OCI-LY3 (cell line): Measurements from ENCODE around the gene PNPLA2.

Experiments used
- H2AFZ ChIP-seq: fragments of 200-600, 300-600 bp; shearing (Covaris generic); 2 replicates; pipeline ENCODE4 v1.6.0; 2014; ENCODE audit warnings: antibody characterized with exemption, low read depth, low read length
- H3K27ac ChIP-seq: fragments of 200-600, 300-600 bp; sonication (generic); 2 replicates; pipeline ENCODE4 v1.5.1; 2014; ENCODE audit warnings: mild to moderate bottlenecking, low read length, moderate library complexity, mixed read lengths
- H3K27me3 ChIP-seq: fragments of 200-600, 300-600 bp; sonication (generic); 2 replicates; pipeline ENCODE4 v1.6.1; 2014; ENCODE audit warnings: low read depth, low read length, mixed read lengths
- H3K36me3 ChIP-seq: fragments of 200-600, 300-600 bp; sonication (generic); replicated peaks from 2 replicates; pipeline ENCODE3; 2014; ENCODE audit warnings: low read depth, low read length, mixed read lengths
- H3K4me1 ChIP-seq: fragments of 300-600, 200-600 bp; sonication (generic); 2 replicates; pipeline ENCODE4 v1.6.1; 2014; ENCODE audit warnings: low read length, mixed read lengths
- H3K4me2 ChIP-seq: fragments of 200-600, 300-600 bp; sonication (generic); 2 replicates; pipeline ENCODE4 v1.6.1; 2014; ENCODE audit warnings: low read length, mixed read lengths
- H3K4me3 ChIP-seq: fragments of 300-600, 200-600 bp; sonication (generic); 2 replicates; pipeline ENCODE4 v1.5.1; 2014; ENCODE audit warnings: antibody characterized with exemption, mild to moderate bottlenecking, low read length, moderate library complexity
- H3K79me2 ChIP-seq: fragments of 300-600, 200-600 bp; shearing (Covaris generic); 2 replicates; pipeline ENCODE4 v1.6.1; 2014; ENCODE audit warnings: mild to moderate bottlenecking, low read length, mixed read lengths
- H3K9ac ChIP-seq: fragments of 300-600, 200-600 bp; shearing (Covaris generic); 2 replicates; pipeline ENCODE4 v1.6.0; 2014; ENCODE audit warnings: mild to moderate bottlenecking, low read length, moderate library complexity
- H3K9me3 ChIP-seq: fragments of 200-600, 300-600 bp; shearing (Covaris generic); 2 replicates; pipeline ENCODE4 v1.6.1; 2014; ENCODE audit warnings: low read length, mixed read lengths; ENCODE audit not compliant: insufficient read depth
- H4K20me1 ChIP-seq: fragments of 200-600, 300-600 bp; sonication (generic); 2 replicates; pipeline ENCODE4 v1.6.1; 2016; ENCODE audit warnings: low read length, mixed read lengths; ENCODE audit not compliant: insufficient read depth
- EZH2phosphoT487 ChIP-seq: fragments of 200-600 bp; shearing (Covaris generic); IDR thresholded peaks from 2 replicates; pipeline ENCODE4 v1.6.1; 2018; ENCODE audit warnings: antibody characterized with exemption, mixed run types, low read depth
- TF ChIP-seq, protein P1 (sequence below): fragments of 200-600, 300-600 bp; sonication (generic); IDR thresholded peaks from 2 replicates; pipeline ENCODE4 v1.5.1; 2014; ENCODE audit warnings: antibody characterized with exemption, low read length, low read depth

Gene PNPLA2, protein sequence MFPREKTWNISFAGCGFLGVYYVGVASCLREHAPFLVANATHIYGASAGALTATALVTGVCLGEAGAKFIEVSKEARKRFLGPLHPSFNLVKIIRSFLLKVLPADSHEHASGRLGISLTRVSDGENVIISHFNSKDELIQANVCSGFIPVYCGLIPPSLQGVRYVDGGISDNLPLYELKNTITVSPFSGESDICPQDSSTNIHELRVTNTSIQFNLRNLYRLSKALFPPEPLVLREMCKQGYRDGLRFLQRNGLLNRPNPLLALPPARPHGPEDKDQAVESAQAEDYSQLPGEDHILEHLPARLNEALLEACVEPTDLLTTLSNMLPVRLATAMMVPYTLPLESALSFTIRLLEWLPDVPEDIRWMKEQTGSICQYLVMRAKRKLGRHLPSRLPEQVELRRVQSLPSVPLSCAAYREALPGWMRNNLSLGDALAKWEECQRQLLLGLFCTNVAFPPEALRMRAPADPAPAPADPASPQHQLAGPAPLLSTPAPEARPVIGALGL

DNA sequence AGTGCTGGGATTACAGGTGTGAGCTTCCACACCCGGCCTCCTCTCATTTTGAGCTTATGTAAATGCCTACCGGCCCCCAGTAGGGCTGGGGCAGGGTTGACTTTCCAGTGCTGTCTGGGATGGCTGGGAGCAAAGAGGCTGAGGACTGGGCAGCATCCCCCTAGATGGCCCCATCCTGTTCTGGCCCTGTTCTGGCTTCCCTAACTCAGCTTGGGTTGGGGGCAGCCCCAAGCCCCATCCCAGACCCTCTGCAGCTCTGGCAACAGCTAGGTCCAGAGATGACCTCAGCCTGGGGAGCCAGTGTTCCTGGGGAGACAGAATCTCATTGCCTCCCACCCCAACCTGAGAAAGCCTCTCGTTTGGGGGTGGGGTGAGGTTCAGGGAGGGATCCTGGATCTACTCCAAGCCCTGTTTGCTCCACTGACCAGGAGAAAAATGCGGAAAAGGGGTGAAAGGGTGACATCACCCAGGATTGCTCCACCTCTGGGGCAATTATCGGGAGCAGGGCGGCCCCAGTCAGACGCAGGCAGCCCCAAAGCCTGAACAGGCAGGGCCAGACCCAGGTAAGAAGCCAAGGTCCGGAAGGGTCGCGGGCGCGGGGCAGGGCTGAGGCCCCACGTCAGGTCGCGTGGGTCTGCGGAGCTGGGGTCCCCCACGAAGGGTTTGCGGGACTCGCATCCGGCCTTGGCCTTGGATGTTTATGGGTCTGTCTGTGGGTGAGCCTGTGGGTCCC, at the start of gene PNPLA2:
Gene PNPLA2, plus strand, starts transcription at position 519 of the 733 bp plus-strand sequence. CDS start 805 bp downstream, outside the sequence.
- Histone ChIP-seq H3K27ac (peak within 1 kb of the TSS; percentile 52), H4K20me1 (peaks cover 19% of the 10 kb centered on the region), H3K27me3 (no peaks in the 10 kb centered on the region), H3K4me3 (peak within 1 kb of the TSS; percentile 86), H3K79me2 (peaks cover 11% of the 10 kb centered on the region; the same call in 1 of the 2 replicates), H3K9me3 (no peaks in the 10 kb centered on the region), H3K4me2 (peak within 1 kb of the TSS; percentile 99), H3K9ac (peak within 1 kb of the TSS; percentile 86), H3K4me1 (peaks cover 11% of the 10 kb centered on the region), H2AFZ (no peak within 1 kb of the TSS), H3K36me3 (peaks cover 6% of the 10 kb centered on the region)
- TF ChIP-seq, protein P1, sequence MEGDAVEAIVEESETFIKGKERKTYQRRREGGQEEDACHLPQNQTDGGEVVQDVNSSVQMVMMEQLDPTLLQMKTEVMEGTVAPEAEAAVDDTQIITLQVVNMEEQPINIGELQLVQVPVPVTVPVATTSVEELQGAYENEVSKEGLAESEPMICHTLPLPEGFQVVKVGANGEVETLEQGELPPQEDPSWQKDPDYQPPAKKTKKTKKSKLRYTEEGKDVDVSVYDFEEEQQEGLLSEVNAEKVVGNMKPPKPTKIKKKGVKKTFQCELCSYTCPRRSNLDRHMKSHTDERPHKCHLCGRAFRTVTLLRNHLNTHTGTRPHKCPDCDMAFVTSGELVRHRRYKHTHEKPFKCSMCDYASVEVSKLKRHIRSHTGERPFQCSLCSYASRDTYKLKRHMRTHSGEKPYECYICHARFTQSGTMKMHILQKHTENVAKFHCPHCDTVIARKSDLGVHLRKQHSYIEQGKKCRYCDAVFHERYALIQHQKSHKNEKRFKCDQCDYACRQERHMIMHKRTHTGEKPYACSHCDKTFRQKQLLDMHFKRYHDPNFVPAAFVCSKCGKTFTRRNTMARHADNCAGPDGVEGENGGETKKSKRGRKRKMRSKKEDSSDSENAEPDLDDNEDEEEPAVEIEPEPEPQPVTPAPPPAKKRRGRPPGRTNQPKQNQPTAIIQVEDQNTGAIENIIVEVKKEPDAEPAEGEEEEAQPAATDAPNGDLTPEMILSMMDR, result no peak
- TF ChIP-seq EZH2phosphoT487, result no peak

DNA sequence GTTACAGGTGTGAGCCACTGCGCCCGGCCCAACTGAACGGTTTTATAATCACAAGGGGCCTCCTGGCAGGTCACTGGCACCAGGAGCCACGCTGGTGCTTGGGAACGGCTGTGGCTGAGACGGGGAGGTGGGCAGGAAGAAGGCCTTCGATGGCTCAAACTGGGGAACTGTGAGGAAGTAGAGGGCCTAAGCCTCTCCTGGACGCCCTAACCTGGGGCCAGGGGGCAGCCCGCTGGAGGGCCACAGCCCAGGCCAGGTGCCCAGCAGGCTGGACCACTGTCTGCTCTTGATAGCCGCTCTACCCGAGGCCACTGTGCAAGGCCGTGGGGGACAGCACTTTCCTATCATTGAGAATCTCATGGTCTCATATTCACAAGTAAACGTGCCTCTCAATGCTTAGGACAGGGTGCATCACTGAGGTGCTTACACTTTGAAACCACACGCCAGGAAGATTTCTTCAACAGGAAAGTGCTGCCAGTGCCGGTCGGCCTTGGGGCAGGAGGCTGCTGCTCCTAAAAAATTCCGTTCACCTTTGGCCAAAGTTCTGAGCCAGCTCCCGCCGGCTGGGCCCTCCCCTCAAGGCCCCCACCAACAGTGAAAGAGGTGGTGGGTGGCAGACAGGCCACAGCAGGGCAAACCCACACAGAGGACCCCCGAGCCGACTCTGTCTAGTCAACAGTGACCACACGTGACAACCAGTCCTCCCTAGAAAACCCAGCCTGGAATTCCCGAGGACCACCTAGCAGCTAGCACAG, 48.6 kb upstream of the PNPLA2 start:
- Histone ChIP-seq H3K27me3 (no peaks in the 10 kb centered on the region), H3K79me2 (peaks cover 45% of the 10 kb centered on the region), H3K4me3 (no peak overlapping the region), H3K27ac (no peak overlapping the region), H2AFZ (no peak overlapping the region), H3K36me3 (peaks cover 41% of the 10 kb centered on the region), H3K4me2 (no peak overlapping the region), H3K9ac (no peak overlapping the region), H4K20me1 (peaks cover 24% of the 10 kb centered on the region), H3K9me3 (no peaks in the 10 kb centered on the region), H3K4me1 (peaks cover 3% of the 10 kb centered on the region; the same call in 1 of the 2 replicates)
- no peak for TF ChIP-seq EZH2phosphoT487
- TF ChIP-seq, protein P1, result no peak

DNA sequence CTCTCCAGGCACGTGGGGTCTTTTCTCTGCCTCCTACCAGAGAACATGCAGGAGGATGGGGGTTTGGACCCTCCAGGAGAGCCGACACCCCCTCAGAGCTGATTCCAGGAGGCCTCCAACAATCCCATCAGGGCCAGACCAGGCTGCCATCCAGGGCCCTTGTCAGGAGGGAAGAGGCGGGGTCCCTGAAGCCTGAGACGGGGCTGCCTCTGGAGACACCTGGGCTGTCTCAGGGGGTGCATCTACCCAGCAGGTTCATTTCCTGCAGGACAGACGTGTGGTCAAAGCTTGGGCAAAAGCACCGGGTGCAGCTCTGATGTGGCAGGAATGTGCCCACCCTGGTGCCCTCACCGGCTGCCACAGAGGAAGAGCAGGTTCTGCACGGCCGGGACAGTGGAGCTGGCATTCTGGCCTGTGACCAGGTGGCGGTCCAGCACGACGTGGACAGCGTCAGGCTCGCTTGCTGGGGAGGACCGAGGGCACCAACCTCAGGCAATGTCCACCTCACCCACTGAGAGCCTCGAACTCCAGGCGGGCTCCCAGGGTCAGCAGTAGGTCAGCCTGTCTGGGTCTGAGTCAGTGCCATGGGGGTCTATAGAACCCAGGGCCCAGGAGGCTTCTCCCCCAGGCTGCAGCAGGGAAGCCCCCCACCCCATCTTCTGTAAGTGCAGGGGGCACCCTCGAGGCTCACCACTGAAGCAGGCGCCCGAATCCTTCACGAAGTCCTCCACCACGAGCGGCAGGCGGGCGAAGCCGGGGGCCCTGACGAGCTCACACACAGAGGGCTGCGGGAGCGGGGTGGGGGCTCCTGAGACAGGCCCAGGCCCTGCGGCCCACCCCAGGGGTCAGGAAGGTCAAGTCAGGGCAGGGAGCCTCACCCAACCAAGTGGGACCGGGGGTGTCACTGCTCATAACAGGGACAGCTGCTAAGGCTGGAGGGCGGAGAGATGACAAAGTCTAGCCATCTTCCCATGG, 47.8 kb upstream of the PNPLA2 start:
- Histone ChIP-seq H3K36me3 (peaks cover 40% of the 10 kb centered on the region), H3K79me2 (peaks cover 53% of the 10 kb centered on the region), H4K20me1 (peaks cover 31% of the 10 kb centered on the region), H3K4me3 (no peak overlapping the region), H2AFZ (no peak overlapping the region), H3K27ac (no peak overlapping the region), H3K4me2 (no peak overlapping the region), H3K9ac (no peak overlapping the region), H3K9me3 (no peaks in the 10 kb centered on the region), H3K27me3 (no peaks in the 10 kb centered on the region), H3K4me1 (peaks cover 8% of the 10 kb centered on the region; the same call in 1 of the 2 replicates)
- no peak for TF ChIP-seq EZH2phosphoT487
